ENCODE data around the gene SHB.
"Not testable (repeated sequence)": the region's sequence is repeated elsewhere in the genome, so short reads cannot be mapped to it uniquely, and the experiment has no call there.

Gene SHB

DNA sequence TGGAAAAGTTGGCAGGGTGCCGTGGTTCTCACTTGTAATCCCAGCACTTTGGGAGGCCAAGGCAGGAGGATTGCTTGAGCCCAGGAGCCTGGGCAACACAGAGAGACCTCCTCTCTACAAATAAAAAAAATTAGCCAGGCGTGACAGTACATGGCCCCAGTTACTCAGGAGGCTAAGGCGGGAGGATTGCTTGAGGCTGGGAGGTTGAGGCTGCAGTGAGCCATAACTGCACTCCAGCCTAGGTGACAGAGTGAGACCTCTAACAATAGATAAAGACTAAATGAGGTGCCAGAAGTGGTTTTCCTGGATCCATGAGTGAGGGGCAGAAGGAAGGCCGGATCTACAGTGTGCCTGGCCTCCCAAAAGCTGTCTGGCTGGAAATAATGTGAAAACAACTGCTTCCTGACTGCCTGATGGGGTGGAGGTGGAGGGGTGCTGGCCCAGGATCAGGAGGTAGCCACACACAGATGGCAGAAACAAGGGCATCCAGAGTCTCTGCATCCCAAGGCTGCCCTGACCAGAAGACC lies 4.1 kb downstream of the SHB start:
- in situ Hi-C loops (cut with MboI; ENCODE audit: low sequenced_read_pairs), result no loop called here

DNA sequence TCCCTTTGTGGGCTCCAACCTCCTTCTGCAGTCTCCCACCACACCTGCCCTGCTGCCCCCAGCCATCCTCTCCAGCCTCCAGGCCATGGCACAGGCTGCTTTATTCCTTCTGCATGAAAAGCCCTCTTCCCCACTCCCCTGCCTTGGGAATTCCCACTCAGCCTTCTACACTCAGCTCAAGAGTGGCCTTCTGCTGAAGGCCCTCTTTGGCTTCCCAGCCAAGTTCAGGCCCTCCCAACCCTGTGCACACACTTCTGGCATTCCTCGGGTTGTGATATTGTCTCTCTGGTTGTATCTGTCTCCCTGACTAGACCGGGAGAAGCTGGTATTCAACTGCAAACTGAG lies 5.7 kb downstream of the SHB start:
- in situ Hi-C loops (cut with MboI; ENCODE audit: low sequenced_read_pairs), result no loop called here

DNA sequence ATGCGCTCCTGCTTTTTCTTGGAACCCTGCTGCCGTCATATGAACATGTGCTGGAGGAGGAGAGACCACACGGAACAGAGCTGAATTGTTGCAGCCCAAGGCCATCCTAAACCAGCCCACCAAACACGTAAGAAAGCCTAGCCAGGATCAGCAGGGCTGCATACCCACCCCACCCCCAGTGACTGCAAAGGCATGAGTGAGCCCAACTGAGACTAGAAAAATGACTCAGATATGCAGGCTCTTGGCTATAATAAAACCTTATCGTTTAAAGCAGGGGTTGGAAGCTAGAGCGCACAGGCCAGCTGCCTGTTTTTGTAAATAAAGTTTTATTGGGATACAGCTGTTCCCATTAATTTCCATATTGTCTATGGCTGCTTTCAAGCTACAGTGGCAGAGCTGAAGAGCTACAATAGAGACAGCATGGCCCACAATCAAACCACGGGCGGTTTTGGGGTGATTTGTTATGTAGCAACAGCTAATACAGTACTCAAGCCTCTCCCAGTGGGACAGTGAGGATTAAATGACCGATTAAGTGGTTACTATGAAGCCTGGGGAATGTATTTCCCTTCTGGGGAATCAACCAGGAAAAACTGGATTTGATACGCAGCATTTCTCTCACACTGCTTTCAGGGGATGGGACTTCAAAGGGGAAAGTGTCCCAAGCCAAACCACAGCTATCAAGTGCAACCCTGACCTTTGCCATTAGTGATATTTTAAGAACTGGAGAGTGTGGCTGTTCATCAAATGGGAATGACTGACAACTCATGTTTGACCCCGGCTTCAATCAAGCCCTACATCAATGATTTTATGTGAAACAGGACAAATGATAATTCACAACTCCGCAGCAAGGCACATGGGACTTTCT lies 6.3 kb downstream of the SHB start:
- in situ Hi-C loops (cut with MboI; ENCODE audit: low sequenced_read_pairs), result no loop called here

DNA sequence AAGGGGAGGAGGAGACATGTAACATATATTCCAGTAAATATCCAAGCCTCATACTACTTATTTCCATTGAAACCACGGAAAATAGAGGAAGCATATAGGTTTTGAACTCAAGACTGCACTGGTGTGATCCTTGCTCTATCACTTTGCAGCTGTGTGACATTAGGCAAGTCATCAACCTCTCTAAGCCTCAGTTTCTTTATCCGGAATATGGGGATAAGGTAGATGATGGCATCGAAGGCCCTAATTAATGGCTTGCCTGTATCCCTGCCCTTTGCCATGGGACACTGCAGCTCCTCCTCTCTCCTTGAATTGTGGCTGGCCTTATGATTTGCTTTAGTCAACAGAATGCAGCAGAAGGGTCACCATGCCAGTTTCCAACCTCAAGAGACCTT lies 6.9 kb downstream of the SHB start:
- in situ Hi-C loops (cut with MboI; ENCODE audit: low sequenced_read_pairs), result no loop called here

DNA sequence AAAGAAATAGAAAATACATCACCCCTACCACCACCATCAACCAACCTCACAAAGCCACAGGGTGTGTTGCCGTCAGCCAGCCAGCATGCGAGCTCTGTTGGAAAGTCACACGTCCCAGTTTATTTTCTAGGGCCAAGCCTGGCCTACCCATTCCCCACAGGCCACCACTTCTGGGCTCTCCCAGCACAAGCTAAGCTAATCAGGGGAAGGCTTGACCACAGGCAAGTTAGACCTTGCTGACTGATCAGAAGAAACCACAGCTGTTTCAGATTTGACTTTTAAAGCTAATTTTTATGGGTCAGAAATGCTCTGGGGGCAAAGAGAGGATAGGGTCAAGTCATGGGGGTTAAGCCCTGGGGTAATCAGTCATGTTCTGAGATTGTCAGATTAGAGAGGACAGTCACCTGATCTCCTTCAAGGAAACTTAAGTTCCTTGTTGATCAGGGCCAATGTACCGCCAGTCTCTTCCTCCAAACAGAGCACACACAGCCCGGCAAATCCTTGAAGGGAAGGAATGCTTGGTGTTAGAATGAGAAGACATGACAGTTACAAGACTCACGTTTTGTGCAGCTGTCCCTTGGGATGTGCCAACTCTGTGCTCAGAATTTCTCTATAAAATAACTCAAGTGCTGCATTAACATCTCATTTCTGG lies 7.6 kb downstream of the SHB start:
- in situ Hi-C loops (cut with MboI; ENCODE audit: low sequenced_read_pairs), result no loop called here

DNA sequence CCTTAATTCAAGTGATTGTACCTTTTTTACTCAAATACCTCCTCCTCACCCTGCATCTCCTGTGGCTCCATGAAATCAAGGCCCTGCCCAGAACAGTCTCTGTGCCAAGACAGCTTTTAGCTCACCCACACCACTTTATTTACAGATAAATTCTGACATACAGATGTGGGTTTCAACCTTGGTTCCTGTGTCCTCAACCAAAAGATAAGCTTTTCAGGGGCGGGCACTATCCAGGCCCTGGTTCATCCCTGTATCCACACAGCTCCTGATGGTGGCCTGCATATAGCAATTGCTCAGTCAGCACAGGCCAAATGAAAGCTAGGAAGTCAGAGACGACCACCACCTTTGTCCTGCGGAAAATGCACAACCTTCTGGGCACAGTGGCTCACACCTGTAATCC lies 8.3 kb downstream of the SHB start:
- in situ Hi-C loops (cut with MboI; ENCODE audit: low sequenced_read_pairs), result no loop called here

DNA sequence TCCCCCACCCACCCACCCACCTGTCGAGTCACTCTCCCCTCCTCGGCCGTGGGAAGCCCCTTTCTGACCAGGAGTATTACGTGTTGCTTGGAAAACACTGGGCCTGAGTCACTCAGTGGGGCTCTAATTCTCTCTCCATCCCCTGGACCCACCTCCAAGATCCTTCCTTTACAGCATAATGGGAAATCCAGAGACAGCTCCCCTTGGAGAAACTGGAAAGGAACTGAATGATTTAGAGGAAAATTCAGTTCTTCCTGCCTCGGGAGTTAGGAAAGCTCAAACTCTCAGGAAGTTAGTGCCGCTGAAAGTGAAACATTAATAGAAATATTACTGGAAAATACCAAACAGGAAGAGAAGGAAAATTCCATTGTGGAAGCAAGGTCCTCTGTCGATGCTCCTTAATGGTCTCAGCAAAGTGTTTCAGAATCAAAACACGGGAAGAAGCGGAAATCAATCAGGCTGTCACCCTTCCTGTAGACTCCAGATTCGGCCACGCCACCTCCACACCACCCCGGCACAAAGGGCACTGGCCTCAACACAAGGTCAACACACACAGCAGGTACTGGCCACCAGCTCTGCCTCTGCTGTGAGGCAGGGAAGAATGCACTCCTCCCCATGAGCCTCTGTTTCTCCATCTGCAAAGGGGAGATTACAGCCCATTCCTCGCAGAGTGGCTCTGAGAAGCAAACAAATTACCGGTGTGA lies 9.6 kb downstream of the SHB start:
- in situ Hi-C loops (cut with MboI; ENCODE audit: low sequenced_read_pairs), result no loop called here

DNA sequence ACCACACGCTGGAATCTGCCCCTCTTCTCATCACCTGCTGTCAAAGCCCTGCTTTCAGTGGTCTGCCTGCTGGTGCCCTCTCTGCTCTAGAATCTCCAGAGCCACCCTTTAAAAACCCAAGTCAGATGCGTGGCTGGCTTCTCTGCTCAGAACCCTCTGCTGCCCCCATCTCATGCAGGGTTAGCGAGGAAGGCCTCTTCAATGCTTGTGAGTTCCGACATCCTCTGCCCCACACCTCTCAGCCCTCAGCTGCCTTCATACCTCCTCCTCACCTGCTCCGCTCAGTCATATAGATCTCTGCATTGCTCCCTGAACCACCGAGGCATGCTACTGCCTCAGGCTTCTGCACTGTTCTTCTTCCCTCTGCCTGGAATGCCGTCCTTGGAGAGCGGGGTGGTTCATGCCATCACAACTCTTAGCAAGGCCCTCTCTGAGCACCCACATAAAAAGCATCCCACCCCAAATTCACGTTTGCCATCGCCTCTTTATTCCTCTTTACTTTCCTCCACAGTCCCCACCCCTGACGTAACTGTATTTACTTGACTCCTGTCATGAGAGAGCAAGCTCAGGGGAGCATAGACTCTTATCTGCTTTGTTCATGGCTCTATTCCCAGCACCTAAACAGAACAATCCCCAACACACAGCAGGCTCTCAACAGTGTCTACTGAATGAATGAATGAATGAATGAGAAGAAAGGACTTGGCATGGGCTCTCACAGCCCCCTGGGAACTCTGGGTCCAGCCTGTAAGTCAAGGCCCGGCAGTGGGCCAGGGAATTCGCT lies 10.4 kb downstream of the SHB start:
- in situ Hi-C loops (cut with MboI; ENCODE audit: low sequenced_read_pairs), result no loop called here

DNA sequence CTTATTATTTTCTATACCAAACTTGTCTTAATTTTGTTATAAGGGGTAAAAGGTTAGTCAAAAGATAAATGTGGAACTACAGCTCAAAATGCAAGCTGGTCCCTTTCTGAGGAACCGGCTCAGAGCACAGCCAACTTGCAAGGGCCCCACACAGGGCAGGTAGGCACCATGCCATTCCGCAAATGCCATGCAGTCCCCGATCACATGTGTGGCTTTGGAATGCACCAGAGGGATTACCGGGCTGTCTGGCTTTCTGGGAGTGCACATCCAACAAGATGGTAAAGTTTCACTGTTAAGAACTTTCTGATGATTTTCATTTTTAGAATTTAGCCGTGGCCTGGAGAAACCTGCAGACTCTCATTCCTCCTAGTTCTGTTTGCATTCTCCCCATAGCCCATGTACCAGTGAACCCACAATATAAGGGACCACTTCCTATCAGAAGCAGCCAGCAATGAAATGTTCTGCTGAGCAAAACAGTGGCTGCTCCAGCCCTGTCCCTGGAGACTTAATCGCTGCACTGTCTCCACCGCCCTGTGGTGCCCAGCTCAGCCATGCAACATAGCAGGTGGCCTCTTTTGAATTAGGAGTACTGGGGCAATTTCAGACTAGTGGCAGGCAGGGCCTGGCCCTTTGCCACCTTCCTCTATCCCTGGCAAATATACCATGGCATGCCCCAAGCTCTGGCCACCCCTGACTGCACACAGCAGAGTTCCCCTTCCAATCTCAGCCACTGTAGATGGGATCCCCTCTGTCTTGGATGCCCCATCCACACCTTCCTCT lies 11.4 kb downstream of the SHB start:
- in situ Hi-C loops (cut with MboI; ENCODE audit: low sequenced_read_pairs), result no loop called here

DNA sequence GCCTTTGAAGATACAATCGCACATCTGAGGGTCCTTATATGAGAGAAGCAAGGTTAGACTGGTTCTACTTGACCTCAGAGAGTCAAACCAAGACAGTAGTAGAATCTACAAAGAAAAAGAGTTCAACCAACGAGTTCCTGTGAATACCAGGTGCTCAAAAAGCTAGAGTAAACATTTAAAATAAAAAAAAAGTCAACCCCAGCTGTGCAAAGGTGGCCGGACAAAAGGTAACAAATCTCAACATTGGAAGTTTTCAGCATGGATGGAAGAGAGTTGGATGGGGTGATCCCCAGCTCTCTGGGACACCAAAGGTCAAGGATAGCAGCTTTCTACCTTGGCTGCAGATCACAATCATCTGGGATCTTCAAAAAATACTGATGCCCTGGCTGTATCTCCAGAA lies 14.4 kb downstream of the SHB start:
- in situ Hi-C loops (cut with MboI; ENCODE audit: low sequenced_read_pairs), result no loop called here

DNA sequence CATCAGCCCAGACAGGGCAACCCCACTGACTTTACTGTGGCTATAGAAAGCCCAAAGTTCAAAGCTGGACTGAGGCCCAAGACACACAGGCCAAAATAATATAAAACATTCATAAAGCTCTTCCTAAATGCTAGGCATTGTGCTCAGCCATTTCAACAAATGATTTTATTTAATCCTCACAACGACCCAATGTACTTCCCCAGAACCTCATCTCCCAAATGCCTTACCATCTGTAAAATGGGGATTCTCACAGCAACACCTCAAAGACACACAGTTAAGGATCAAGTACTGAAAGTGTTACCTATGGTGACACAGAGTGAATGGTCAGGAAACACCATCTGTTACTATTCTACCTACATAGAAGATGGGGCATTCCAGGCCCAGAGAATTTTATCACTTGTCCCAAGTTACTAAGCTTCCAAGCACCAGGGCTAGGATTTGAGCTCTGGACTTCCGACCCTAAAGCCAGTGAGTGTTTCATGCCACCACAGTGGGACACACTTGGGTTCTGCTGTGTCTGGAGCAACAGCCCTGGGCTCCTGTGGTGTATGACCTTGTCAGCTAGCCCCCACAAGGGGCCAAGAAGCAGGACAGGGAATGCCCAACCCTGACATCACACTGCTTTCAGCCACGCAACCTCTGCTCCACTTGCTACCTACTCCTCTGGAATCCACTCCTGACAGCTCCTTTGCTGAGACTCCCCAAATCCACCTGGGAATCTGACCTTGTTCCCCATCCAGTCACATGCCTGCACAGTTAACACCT lies 15.1 kb downstream of the SHB start:
- in situ Hi-C loops (cut with MboI; ENCODE audit: low sequenced_read_pairs), result no loop called here

DNA sequence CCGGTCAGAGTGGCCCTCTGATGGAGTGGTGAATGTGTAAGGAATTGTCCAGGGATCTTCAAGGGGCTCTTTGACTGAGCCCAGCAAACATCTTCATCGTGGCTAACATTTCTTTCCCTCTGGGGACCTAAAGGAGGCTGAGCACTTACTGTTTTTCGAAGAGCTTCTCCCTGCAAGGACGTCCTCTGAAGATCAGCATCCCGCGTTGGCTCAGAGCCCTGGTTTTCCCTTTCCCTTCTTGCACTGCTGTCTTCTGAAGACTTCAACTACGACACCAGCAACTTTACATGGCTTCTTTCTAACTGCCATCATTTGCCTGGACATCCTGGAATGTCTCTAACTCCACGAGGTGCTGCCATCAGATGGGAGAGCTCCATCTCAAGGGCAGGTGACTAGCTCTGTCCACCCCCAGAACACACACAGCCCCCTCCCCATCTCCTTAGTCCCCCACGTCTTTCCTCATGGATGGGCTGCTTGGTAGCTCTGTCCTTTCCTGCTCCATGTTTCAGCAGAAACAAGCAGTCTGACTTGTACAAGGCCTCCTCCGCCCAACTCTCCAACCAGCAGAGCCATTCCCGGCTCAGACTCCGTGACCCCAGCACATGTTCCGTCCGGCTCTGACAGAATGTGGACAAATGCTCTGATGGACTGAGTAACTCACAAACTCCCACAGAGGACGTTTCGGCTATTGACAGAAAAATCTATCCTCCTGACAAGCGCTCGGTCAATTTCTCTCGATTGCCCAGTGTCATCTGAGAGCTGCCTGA lies 17.1 kb downstream of the SHB start:
- in situ Hi-C loops (cut with MboI; ENCODE audit: low sequenced_read_pairs), result no loop called here

DNA sequence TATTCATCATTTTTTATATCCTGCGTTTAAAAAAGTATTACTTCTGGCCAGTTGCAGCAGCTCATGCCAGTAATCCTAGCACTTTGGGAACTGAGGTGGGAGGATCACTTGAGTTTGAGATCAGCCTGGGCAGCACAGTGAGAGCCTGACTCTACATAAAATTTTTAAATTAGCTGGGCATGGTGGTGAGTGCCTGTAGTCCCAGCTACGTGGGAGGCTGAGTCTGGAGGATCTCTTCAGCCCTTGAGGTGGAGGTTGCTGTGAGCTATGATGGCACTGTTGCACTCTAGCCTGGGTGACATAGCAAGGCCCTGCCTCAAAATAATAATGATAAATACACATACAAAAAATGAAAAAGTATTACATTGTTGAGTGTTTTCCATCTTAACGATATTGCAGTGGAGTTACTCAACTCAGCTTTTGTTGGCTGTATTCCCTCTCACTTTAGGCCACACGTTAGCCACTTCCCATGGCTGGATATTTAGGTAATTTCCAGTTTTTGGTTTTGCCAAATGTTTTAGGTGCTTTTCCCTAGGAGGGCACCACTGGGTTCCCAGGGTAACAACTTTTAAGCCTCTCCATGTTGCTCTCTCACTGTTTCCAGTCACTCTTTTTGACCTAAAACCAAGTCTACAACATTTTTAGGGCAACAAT lies 20.6 kb downstream of the SHB start:
- in situ Hi-C loops (cut with MboI; ENCODE audit: low sequenced_read_pairs), result no loop called here

DNA sequence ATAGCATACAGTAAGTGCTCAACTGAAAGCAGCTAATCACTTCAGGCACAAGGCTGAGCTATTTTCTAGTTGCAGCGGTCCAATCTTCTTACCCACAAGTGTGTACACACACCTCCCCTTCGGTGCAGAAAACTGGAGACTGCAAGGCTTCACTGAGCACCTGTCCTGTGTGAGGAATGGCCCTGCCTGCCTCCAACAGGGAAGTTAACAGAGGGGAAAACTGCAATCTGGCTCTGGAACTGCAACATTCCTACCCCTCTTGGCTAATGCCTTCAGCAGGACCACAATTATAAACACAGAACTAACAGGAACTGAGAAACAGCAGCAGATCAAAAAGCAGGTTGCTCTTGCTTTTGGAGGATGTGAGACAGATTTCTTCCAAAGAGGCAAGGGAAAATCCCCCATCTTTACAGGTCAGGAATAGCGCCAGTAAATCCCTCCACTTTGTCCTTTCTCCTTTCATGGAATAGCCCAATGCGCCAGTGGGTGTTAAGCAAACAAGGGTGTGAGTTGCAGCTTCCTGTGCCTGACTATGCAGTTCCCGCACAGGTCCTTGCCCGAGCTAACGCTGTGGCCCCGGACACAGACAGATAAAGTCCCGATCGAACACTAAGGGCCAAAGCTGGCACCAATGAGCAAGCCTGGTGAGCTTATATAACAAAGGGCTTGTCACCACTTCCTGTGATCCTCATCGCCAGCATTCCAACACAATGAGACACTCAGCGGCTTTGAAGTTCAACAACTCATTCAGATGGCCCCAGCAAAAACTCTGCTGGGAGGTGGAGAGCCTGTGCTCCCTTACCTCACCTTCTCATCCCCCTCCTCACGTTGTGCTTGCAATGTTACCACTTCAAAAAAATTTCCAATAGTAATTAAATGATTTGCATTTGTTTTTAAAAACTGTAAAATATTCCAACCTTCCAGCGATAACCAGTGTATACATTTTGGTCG lies 21.5 kb downstream of the SHB start:
- in situ Hi-C loops (cut with MboI; ENCODE audit: low sequenced_read_pairs), result no loop called here

DNA sequence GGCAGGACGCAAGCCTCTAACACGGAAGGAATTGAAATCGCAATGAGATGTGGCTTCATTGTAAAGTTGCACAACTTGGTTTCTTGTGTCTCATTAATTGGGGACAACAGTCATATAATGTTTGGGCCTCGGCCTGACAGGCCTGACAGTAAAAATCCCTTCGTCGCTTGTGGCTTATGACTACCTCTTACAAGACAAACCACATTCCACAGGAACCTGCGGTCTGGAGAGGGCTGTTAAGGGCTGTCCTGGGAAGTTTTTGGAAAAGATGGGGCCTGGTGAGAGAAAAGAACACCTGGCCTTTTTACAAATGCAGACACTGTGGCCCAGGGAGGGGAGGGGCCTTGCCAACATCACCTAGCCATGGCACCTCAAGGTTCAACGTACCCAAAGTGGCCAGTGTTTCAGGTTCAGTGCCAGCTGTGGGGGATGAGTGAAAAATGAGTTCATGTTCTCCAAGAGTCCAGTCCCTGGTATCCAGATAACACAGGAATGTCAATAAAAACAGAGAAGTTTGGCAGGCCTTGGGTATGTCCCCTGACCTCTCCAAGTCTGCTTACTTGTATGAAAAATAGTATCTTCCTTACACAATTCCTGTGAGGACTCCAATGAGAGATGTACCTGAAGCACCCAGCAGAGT lies 22.2 kb downstream of the SHB start:
- in situ Hi-C loops (cut with MboI; ENCODE audit: low sequenced_read_pairs), result no loop called here

DNA sequence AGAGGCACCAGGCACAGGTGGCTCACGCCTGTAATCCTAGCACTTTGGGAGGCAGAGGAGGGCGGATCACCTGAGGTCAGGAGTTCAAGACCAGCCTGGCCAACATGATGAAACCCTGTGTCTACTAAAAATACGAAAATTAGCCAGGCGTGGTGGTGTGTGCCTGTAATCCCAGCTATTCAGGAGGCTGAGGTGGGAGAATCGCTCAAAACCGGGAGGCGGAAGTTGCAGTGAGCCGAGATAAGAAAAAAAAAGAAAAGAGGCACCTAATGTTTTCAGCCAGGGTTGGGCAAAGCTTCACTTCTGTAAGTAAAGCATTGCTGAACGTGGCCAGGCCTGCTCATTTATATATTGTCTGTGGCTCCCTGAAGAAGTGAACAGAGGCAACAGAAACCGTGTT lies 23.1 kb downstream of the SHB start:
- in situ Hi-C loops (cut with MboI; ENCODE audit: low sequenced_read_pairs), result not testable (repeated sequence)

DNA sequence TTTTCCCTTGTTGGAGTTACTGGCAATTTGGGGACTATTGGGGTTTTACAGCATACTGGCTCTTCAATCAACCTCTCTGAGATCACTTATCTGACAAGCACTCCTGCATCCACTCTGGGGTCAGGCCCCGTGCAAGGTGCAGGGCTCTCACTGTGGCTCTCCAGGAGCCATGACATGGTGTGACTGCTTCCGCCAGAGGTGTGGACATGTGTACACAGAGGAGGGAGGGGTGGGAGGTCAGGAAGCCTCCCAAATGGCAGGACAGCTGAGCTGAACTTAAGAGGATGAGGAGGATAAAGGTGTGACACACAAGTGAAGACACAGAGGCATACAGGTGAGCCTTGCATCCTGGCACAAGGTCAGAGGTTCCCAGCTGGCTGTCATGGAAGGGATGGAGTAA lies 24.3 kb downstream of the SHB start:
- in situ Hi-C loops (cut with MboI; ENCODE audit: low sequenced_read_pairs), result no loop called here
